ENCODE measurements around the gene SPIN1. TPM values are rescaled to one million over a fixed set of nuclear protein-coding genes. Genes with fewer than 3 reads are reported as not detected.

SPIN1 gene
- total and polyA plus RNA-seq, 2 of the 8 experiments (the other 6 are each of a cell fraction or from before 2014, with no cell fraction given), result 69.9 to 139 TPM

GRCh38 chr9:88433583-88434255 is 45.5 kb downstream of the SPIN1 start (continued):
- no peak for TF ChIP-seq SIN3A (conservative IDR thresholded peaks at IDR 0.05 in 1 of 2, IDR thresholded peaks at IDR 0.05 in 1 of 2; ENCODE audit: low read depth in 1 of 2, low read length in 2 of 2)
- no peak for TF ChIP-seq ASH2L (IDR thresholded peaks at IDR 0.05; ENCODE audit: low read length)
- TF ChIP-seq CHD7 (IDR thresholded peaks at IDR 0.05; ENCODE audit: insufficient replicate concordance, low read length), result no peak
- TF ChIP-seq NANOG (IDR thresholded peaks at IDR 0.05; ENCODE audit: insufficient read depth, low read depth, low read length, poor library complexity, severe bottlenecking), result no peak
- no peak for TF ChIP-seq SUZ12 (IDR thresholded peaks at IDR 0.05; ENCODE audit: low read length)
- no peak for TF ChIP-seq SP1 (IDR thresholded peaks at IDR 0.05; ENCODE audit: low read depth, low read length)
- TF ChIP-seq EGR1 (IDR thresholded peaks at IDR 0.05; ENCODE audit: borderline replicate concordance, low read depth, low read length), result no peak
- TF ChIP-seq CHD1 (IDR thresholded peaks at IDR 0.05; ENCODE audit: low read depth, low read length), result no peak
- TF ChIP-seq SRF (IDR thresholded peaks at IDR 0.05; ENCODE audit: low read depth, low read length), result no peak
